GM19467 (cell line): ENCODE measurements around the gene ACTR2.
A peak's percentile ranks its signal among the peaks of the same experiment; 100 is the strongest.
"Not testable (repeated sequence)": the region's sequence is repeated elsewhere in the genome, so short reads cannot be mapped to it uniquely, and the experiment has no call there.

Experiments
- ATAC-seq: cut with Tn5 transposase; IDR thresholded peaks from one replicate; pipeline ENCODE4 v1.9.1; 2021; ENCODE audit warnings: mild to moderate bottlenecking, moderate library complexity; ENCODE audit not compliant: unreplicated experiment

ACTR2 gene

GRCh38 chr2:65309699-65310098, 82.1 kb downstream of the ACTR2 start:
- ATAC-seq: no peak

DNA sequence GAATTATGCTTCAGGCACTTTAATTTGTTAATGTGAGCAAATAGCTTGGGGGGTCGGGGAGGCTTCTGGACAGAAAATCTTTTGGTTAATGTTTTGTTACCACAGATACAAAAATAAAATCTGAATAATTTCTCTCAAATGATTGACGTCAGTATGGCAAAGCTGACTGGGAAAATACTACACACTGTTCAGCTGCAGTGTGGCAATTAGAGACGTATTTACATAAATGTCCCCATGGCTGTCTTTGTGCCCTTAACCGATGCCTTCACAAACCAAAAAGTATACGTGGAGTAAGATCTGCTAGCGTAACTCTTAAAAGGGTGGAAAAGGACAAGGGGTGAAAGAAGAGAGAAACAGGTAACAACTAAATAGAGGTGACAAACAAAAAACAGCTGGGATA, 83.4 kb downstream of the ACTR2 start:
- ATAC-seq: no peak

DNA sequence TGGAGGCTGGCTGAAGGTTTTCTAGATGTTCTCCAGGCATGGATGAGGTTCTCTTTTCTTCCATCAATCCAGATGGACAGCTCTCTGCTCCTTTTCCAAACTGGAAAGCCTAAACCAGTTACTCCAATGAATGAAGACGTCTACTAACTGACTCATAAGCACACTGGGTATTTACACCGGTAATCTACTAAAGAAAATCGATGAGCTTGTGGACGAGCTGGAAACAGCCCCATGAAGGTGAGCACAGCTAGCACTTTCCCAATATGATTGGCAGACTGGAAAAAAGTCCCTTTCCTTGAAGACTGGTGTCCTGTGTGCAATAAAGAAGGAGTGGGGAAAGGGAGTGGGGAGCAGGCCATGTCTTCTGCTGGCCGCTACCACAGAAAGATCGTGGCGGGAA, 84.0 kb downstream of the ACTR2 start:
- ATAC-seq: no peak

GRCh38 chr2:65313126-65313953, 85.7 kb downstream of the ACTR2 start:
- no peak for ATAC-seq

DNA sequence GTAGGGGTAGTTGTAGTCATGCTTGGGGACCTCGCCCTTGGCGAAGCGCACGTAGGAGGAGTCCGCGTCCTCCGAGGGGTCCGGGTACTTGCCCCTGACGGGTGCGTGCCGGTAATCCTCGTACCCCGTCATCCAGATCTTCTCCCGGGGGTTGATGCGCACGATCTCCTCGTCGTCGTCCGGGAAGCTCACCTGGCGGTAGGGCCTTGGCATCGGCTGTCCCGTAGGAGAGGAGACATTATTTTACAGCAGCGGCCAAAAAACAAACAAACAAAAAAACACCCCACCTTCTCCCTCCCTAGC, 86.3 kb downstream of the ACTR2 start:
- no peak for ATAC-seq

- no peak for ATAC-seq
Measured at GRCh38 chr2:65314801-65315441, 87.3 kb downstream of the ACTR2 start.

DNA sequence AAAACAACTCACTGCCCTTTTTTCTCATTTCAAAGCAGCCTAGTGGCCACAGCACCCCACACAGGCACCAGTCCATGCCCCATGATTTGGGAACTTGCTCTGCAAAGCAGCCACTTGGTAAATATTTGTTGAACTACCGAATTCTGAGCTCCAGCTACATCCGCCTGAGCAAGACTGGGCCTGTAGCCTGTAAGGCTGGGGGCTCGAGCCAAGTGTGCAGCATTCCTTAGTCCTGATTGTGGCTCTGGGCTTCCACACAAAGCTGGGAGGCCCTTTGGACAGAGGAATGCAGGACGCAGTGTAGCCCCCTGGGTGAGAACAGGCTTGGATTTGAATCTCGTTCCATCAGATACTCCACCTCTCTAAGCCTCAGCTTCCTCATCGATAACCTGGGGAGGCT, 88.4 kb downstream of the ACTR2 start:
- ATAC-seq: no peak

DNA sequence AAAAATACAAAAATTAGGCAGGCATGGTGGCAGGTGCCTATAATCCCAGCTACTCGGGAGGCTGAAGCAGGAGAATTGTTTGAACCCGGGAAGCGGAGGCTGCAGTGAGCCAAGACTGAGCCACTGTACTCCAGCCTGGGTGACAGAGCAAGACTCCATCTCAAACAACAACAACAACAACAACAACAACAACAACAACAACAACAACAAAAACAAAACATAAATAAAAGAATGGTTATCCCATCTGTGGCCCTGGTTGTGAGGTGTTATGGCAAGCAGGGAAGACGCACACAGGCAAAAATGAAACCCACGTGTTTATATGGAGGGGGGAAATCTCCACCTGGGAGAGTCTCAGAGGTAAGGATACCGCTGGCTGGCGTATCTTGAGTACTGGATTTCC, 89.7 kb downstream of the ACTR2 start:
- ATAC-seq: not testable (repeated sequence)

- ATAC-seq: no peak
Measured at GRCh38 chr2:65317841-65318240, 90.2 kb downstream of the ACTR2 start.

DNA sequence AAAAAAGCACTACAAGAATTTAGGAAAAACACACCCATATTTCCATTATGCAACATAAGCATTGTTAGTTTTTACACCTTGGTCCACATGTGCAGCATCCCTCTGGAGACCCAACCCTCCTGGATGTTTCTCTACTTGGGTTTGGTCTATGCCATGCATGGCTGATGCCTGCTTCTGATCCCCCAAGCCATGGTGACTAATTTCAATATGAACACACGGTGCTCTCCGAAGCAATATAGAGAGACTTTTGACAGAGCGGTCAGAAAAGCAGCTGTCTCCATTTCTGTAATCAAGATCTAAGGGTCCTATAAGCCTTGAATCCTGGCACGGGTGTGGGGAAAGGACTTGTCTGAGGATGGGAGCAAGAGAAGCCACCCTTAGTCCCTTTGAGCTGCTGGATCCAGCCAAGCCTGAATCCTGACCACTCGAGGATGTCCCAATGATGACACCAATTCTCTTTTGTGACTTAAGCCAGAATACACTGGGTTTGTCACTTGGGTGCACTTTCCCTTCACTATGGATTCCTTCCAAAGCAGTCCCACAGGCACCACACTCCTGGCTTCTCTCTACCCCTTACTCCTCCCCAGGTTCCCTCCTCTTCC, 91.5 kb downstream of the ACTR2 start:
- no peak for ATAC-seq

DNA sequence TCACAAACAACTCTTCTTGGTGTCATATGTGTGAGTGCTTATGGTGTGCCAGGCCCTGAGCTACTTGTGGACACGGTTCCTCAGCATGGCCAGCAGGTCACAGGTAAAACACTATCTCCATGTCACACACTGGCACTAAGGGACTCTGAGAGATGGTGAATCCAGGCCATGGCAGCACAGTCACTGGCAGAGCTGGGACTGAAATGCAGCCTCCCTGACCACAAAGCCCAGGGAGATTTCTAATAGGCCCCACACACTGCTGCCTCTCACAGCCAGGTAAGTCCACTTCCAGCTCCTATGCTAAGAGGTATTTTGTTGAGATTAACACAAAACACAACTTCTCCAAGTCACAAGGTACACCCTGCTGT, 92.0 kb downstream of the ACTR2 start:
- no peak for ATAC-seq

GRCh38 chr2:65320042-65320725, 92.6 kb downstream of the ACTR2 start:
- ATAC-seq: peak; percentile 43
